AG04450 (cell line): Measurements from ENCODE around the gene DEGS2. TPM values are rescaled to one million over a fixed set of nuclear protein-coding genes. Genes with fewer than 3 reads are reported as not detected.
A peak's percentile ranks its signal among the peaks of the same experiment; 100 is the strongest.

ENCODE experiments used
- CTCF ChIA-PET: fragments of 300-600, 350-600 bp; formaldehyde crosslinking; extraction: SDS; loops from one replicate; lab custom pipeline; 2022; ENCODE audit warnings: antibody characterized with exemption, inconsistent platforms; lab: Charles Lee
- POLR2A ChIA-PET: fragments of 350-600 bp; formaldehyde crosslinking; extraction: SDS; loops from one replicate; lab custom pipeline; 2021; ENCODE audit warnings: antibody characterized with exemption, inconsistent platforms; lab: Yijun Ruan, JAX
- DNase-seq: peaks from one replicate; pipeline ENCODE4 v3.0.0-alpha.2; 2011; ENCODE audit warnings: low read depth, low spot score
- H3K27ac ChIP-seq: one replicate; pipeline ENCODE4 v1.5.1; 2012; ENCODE audit warnings: low read depth, low read length, control low read depth
- H3K27me3 ChIP-seq: one replicate; pipeline ENCODE4 v1.6.0; 2012; ENCODE audit warnings: low read length; ENCODE audit not compliant: control insufficient read depth, insufficient read depth
- H3K4me3 ChIP-seq: 2 replicates; pipeline ENCODE4 v1.5.1; 2011; ENCODE audit warnings: mild to moderate bottlenecking, low read depth, low read length, control low read depth
- H3K9me3 ChIP-seq: 2 replicates; pipeline ENCODE4 v1.5.1; 2012; ENCODE audit warnings: low read length; ENCODE audit not compliant: control insufficient read depth, insufficient read depth
- polyA plus RNA-seq: library from polyadenylated mRNA; depleted of rRNA; stranded (reverse); fragments of >200 nt; gene quantifications from 2 replicates; pipeline ENCODE4 v1.2.3, GENCODE V29; 2011
- TF ChIP-seq, protein P1 (sequence below): IDR thresholded peaks from 2 replicates; pipeline ENCODE4 v1.5.1; 2011; ENCODE audit warnings: low read depth, low read length, control low read depth, inconsistent platforms

The DEGS2 gene
- polyA plus RNA-seq, 1 experiment, result not detected

- DNase-seq, result no peak
- TF ChIP-seq, protein P1, sequence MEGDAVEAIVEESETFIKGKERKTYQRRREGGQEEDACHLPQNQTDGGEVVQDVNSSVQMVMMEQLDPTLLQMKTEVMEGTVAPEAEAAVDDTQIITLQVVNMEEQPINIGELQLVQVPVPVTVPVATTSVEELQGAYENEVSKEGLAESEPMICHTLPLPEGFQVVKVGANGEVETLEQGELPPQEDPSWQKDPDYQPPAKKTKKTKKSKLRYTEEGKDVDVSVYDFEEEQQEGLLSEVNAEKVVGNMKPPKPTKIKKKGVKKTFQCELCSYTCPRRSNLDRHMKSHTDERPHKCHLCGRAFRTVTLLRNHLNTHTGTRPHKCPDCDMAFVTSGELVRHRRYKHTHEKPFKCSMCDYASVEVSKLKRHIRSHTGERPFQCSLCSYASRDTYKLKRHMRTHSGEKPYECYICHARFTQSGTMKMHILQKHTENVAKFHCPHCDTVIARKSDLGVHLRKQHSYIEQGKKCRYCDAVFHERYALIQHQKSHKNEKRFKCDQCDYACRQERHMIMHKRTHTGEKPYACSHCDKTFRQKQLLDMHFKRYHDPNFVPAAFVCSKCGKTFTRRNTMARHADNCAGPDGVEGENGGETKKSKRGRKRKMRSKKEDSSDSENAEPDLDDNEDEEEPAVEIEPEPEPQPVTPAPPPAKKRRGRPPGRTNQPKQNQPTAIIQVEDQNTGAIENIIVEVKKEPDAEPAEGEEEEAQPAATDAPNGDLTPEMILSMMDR, result no peak
- POLR2A ChIA-PET, result no interaction called here
- Histone ChIP-seq H3K27ac (no peak overlapping the region), H3K9me3 (no peaks in the 10 kb centered on the region), H3K4me3 (no peak overlapping the region), H3K27me3 (no peaks in the 10 kb centered on the region)
- CTCF ChIA-PET, result interaction anchor here (2.3 to 5.2 kb wide), 4 partner anchors 76 to 136 kb away, joined by 9 to 137 read pairs (median 12); no protein-coding TSS in a partner anchor
Measured at GRCh38 chr14:100109594-100109955, 49.9 kb downstream of the DEGS2 start.

DNA sequence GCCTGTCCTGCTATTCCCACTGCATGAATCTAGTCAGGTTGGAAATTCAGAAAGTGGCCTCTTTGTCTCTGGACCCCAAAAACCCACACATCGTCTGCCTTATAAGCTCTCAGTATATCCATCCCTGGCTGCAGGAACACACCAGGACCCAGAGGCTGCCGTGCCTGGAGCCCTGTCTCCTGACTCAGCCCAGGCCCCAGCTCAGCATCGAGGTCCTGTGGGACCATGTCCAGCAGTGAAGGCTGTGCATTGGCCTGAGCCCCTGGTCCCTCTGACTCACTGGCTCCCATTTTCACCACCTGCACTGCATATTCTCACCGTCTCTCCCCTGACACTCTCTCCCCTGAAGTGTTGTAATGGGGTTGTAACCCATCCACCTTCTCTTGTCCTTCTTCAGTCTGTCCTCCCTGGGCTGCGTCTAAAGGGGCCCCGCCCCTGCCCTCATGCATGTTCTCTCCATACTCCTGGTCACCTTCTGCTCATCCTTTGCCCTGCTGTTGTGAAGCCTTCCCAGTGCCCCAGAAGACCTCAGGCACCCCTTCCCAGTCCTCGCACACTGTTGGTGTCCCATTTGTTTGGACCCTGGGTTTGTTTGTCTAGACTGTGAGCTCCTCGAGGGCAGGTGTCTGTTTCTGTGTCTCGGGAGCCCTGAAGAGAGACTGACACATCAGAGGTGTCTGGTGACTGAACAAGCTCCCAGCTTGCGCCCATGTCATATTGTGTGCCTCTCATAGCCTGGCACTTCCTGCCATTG is 50.4 kb downstream of the DEGS2 start:
- TF ChIP-seq, protein P1, result no peak
- ChIA-PET POLR2A (interaction anchor here (0.8 to 1.7 kb wide), 2 partner anchors 12 to 36 kb away, joined by 3 to 6 read pairs; no protein-coding TSS in a partner anchor), CTCF (interaction anchor here (0.6 to 5.2 kb wide), 19 partner anchors 8 to 269 kb away, joined by 3 to 137 read pairs (median 7); no protein-coding TSS in a partner anchor)
- Histone ChIP-seq H3K9me3 (no peaks in the 10 kb centered on the region), H3K27ac (no peak overlapping the region), H3K27me3 (no peaks in the 10 kb centered on the region), H3K4me3 (no peak overlapping the region)
- no peak for DNase-seq

DNA sequence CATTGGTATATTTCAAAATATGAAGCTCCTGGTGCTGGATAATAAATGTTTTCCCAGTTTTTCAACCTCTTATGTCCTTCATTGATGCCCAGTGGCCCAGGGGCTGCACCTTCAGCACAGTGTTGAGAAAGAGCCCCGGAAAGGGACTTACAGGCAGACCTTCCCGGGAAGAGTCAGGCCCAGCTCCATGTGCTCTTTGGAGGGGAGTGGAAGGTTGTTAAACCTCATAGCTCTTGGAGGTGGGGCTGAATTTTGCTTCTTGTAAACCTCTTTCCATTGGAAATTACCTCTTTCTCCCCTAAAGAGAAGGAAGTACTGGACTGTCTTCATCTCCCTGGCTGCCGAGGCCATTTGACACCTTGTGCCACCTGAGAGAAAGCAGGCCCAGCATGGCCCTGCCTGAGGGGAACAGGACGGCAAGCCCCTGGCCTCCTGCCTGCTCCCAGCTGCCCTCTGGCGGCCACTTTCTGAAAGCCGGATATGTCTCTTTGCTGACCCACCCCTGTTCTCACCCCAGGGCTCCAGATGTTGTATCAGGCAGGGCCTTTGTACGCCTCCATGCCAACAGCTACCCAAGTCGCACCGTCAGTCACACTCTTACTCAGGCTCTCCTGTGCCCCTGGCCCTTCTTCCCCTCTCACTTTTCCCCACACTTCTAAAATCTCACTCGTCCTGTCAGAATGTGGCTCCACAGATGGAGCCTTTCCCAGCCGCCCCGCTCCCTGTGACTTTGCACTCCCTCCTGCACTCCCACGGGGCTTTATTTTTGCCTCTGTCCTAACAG is 51.2 kb downstream of the DEGS2 start:
- POLR2A ChIA-PET, result interaction anchor here (0.8 to 1.7 kb wide), 2 partner anchors 12 to 37 kb away, joined by 3 to 6 read pairs; no protein-coding TSS in a partner anchor
- no peak overlapping the region for H3K4me3 ChIP-seq
- DNase-seq, result no peak
- no peaks in the 10 kb centered on the region for H3K27me3 ChIP-seq
- H3K9me3 ChIP-seq, result no peaks in the 10 kb centered on the region
- CTCF ChIA-PET, result interaction anchor here (0.6 to 5.2 kb wide), 41 partner anchors 8 to 269 kb away, joined by 3 to 137 read pairs (median 4); no protein-coding TSS in a partner anchor
- H3K27ac ChIP-seq, result no peak overlapping the region
- TF ChIP-seq, protein P1, result peak; percentile 91

GRCh38 chr14:100107236-100107635 is 52.2 kb downstream of the DEGS2 start:
- no peak for DNase-seq
- TF ChIP-seq, protein P1, result no peak

More at GRCh38 chr14:100107236-100107635, 52.2 kb downstream of the DEGS2 start:
- no peak overlapping the region for H3K4me3 ChIP-seq
- ChIA-PET CTCF (interaction anchor here (0.8 to 5.2 kb wide), 26 partner anchors 7 to 208 kb away, joined by 3 to 137 read pairs (median 6); no protein-coding TSS in a partner anchor), POLR2A (no interaction called here)
- no peaks in the 10 kb centered on the region for H3K9me3 ChIP-seq
- H3K27ac ChIP-seq, result no peak overlapping the region
- no peaks in the 10 kb centered on the region for H3K27me3 ChIP-seq
